Vagina (tissue), 2 donors: ENCODE results near the gene BMP8B. TPM values are rescaled to one million over a fixed set of nuclear protein-coding genes. Genes with fewer than 3 reads are reported as not detected.
A peak's percentile ranks its signal among the peaks of the same experiment; 100 is the strongest.

Experiments used
- DNase-seq, 2 donors: peaks; one replicate each; pipeline ENCODE4 v3.0.0-alpha.2; 2017; ENCODE audit errors: extremely low spot score in 2 of 2
- H3K27ac ChIP-seq: fragments of 200-600 bp; sonication (generic); one replicate; pipeline ENCODE4 v1.5.1; 2019
- H3K27me3 ChIP-seq: fragments of 200-600 bp; sonication (generic); one replicate; pipeline ENCODE4 v1.5.1; 2019
- H3K36me3 ChIP-seq, 2 donors: fragments of 200-600 bp; sonication (generic); one replicate each; pipeline ENCODE4 v1.5.1; 2017 to 2019
- H3K4me1 ChIP-seq: fragments of 200-600 bp; sonication (generic); one replicate; pipeline ENCODE4 v1.5.1; 2019
- H3K4me3 ChIP-seq, 2 donors: fragments of 200-600 bp; sonication (generic); 1 replicate in 1 of 2; 2 replicates in 1 of 2; pipeline ENCODE4 v1.5.1; 2016 to 2019
- H3K9me3 ChIP-seq: fragments of 200-600 bp; sonication (generic); one replicate; pipeline ENCODE4 v1.5.1; 2019
- CTCF ChIP-seq, 3 experiments: fragments of 450-650 bp in 2 of 3; fragments of 200-600 bp in 1 of 3; sonication (generic) in 1 of 3; IDR thresholded peaks; one replicate each; pipeline ENCODE4 v1.5.1; 2017 to 2019; ENCODE audit warnings: antibody characterized with exemption in 3 of 3, mild to moderate bottlenecking in 2 of 3, moderate library complexity in 2 of 3
- POLR2A ChIP-seq, 2 donors: fragments of 450-650 bp; IDR thresholded peaks; one replicate each; pipeline ENCODE4 v1.6.1; 2017; ENCODE audit warnings: antibody characterized with exemption in 2 of 2, mild to moderate bottlenecking in 2 of 2, moderate library complexity in 2 of 2
- POLR2AphosphoS5 ChIP-seq, 2 donors: sonication (generic); formaldehyde crosslinking; IDR thresholded peaks; one replicate each; pipeline ENCODE4 v1.9.0; 2017; ENCODE audit warnings: antibody characterized with exemption in 2 of 2, mild to moderate bottlenecking in 2 of 2, low read depth in 1 of 2; ENCODE audit not compliant: insufficient read depth in 1 of 2
- intact Hi-C: fragments of 100-400 bp; cut with DNase I; formaldehyde crosslinking; loops from one replicate; pipeline ENCODE4 v1.15.1; 2023
- small RNA-seq: library from RNA; depleted of rRNA; stranded (forward); fragments of <200 nt; gene quantifications from one replicate; pipeline ENCODE3, GENCODE V24; 2016
- total RNA-seq: library from RNA; depleted of rRNA; stranded (reverse); fragments of >200 nt; gene quantifications from one replicate; pipeline ENCODE4 v1.2.3, GENCODE V29; 2016

The BMP8B gene
- total RNA-seq, 1 donor from 2014 or later = 0.98 TPM

- Histone ChIP-seq H3K27ac (no peak overlapping the region), H3K4me3 (no peak overlapping the region), H3K27me3 (no peaks in the 10 kb centered on the region), H3K4me1 (no peaks in the 10 kb centered on the region), H3K36me3 (no peaks in the 10 kb centered on the region), H3K9me3 (no peaks in the 10 kb centered on the region)
- peak in 1 of 2 donors; percentile 32 for DNase-seq
- intact Hi-C loops = no loop called here
- TF ChIP-seq POLR2AphosphoS5 (IDR thresholded peaks at IDR 0.05; ENCODE audit: insufficient read depth in 1 of 2, low read depth in 1 of 2) (no peak), POLR2A (IDR thresholded peaks at IDR 0.05) (no peak), CTCF (IDR thresholded peaks at IDR 0.05) (no peak)
Observed at GRCh38 chr1:39711104-39711965, 77.3 kb downstream of the BMP8B start.

- DNase-seq = no peak
- H3K9me3 ChIP-seq = no peaks in the 10 kb centered on the region
- no peak overlapping the region for H3K4me3 ChIP-seq
- no peaks in the 10 kb centered on the region for H3K36me3 ChIP-seq
- intact Hi-C loops = no loop called here
- no peaks in the 10 kb centered on the region for H3K4me1 ChIP-seq
- no peaks in the 10 kb centered on the region for H3K27me3 ChIP-seq
- TF ChIP-seq POLR2A (IDR thresholded peaks at IDR 0.05) (no peak), POLR2AphosphoS5 (IDR thresholded peaks at IDR 0.05; ENCODE audit: insufficient read depth in 1 of 2, low read depth in 1 of 2) (no peak), CTCF (IDR thresholded peaks at IDR 0.05) (no peak)
- H3K27ac ChIP-seq = no peak overlapping the region
Observed at GRCh38 chr1:39707506-39707905, 81.2 kb downstream of the BMP8B start.

Small RNA genes lying within 50 kb of the gene (small RNA-seq; reads per million reads assigned to genes)
- gene AL033527.1 = not detected
- not detected for gene RNU7-121P

Other genes starting within 250 kb of the BMP8B start
- gene PABPC4, start 212.1 kb downstream of the BMP8B start, total RNA-seq = 171 TPM
- 8.8 TPM for gene HEYL, start 149.2 kb downstream of the BMP8B start, total RNA-seq
- gene NT5C1A, start 116.8 kb downstream of the BMP8B start, total RNA-seq = not detected
- gene HPCAL4, start 97.4 kb downstream of the BMP8B start, total RNA-seq = 0.49 TPM
- 32.4 TPM for gene PPIE, start 50.0 kb downstream of the BMP8B start, total RNA-seq
- not detected for gene OXCT2, start 17.5 kb downstream of the BMP8B start, total RNA-seq
- gene TRIT1, start 94.6 kb upstream of the BMP8B start, total RNA-seq = 16.7 TPM
- gene MYCL, start 113.1 kb upstream of the BMP8B start, total RNA-seq = 17.2 TPM
- 56.0 TPM for gene MFSD2A, start 166.3 kb upstream of the BMP8B start, total RNA-seq